Stimulated activated CD8-positive, alpha-beta memory T cell treated with anti-CD3 and anti-CD28 coated beads, Interleukin-12 subunit alpha, Interleukin-12 subunit beta, amount 100 ng/mL, for 1 hour (primary cell): ENCODE results near the gene GULP1.
"Not testable (repeated sequence)": the region's sequence is repeated elsewhere in the genome, so short reads cannot be mapped to it uniquely, and the experiment has no call there.

ENCODE experiments used
- DNase-seq: peaks from one replicate; pipeline ENCODE4 v3.0.0-alpha.2; 2020; ENCODE audit warnings: low read depth

Gene GULP1

GRCh38 chr2:188291617-188292347 lies at the start of gene GULP1:
GULP1 (plus strand) TSS chr2:188291874; CDS start chr2:188477703, 185,829 bp downstream.
- DNase-seq = no peak

GRCh38 chr2:188243381-188243780 lies 48.3 kb upstream of the GULP1 start:
- no peak for DNase-seq

GRCh38 chr2:188244383-188244782 lies 47.3 kb upstream of the GULP1 start:
- no peak for DNase-seq

GRCh38 chr2:188245230-188245629 lies 46.4 kb upstream of the GULP1 start:
- no peak for DNase-seq

- no peak for DNase-seq
These were observed 43.2 kb upstream of the GULP1 start for GRCh38 chr2:188248513-188248912.

GRCh38 chr2:188251034-188251433 lies 40.6 kb upstream of the GULP1 start:
- DNase-seq = no peak

GRCh38 chr2:188256420-188256819 lies 35.3 kb upstream of the GULP1 start:
- DNase-seq = no peak

GRCh38 chr2:188265315-188265714 lies 26.4 kb upstream of the GULP1 start:
- no peak for DNase-seq

GRCh38 chr2:188267776-188268175 lies 23.9 kb upstream of the GULP1 start:
- no peak for DNase-seq

- DNase-seq = no peak
These were observed 22.7 kb upstream of the GULP1 start for GRCh38 chr2:188269004-188269403.

GRCh38 chr2:188272121-188272520 lies 19.6 kb upstream of the GULP1 start:
- DNase-seq = no peak

GRCh38 chr2:188274274-188274673 lies 17.4 kb upstream of the GULP1 start:
- DNase-seq = no peak

GRCh38 chr2:188276255-188276654 lies 15.4 kb upstream of the GULP1 start:
- no peak for DNase-seq

GRCh38 chr2:188277786-188278185 lies 13.9 kb upstream of the GULP1 start:
- DNase-seq = no peak

GRCh38 chr2:188278388-188279092 lies 13.1 kb upstream of the GULP1 start:
- no peak for DNase-seq

GRCh38 chr2:188279093-188279445 lies 12.6 kb upstream of the GULP1 start:
- no peak for DNase-seq

GRCh38 chr2:188280811-188281222 lies 10.9 kb upstream of the GULP1 start:
- DNase-seq = no peak

GRCh38 chr2:188282907-188283306 lies 8.8 kb upstream of the GULP1 start:
- no peak for DNase-seq

- not testable (repeated sequence) for DNase-seq
These were observed 7.4 kb upstream of the GULP1 start for GRCh38 chr2:188284251-188284650.

- DNase-seq = no peak
These were observed 6.6 kb upstream of the GULP1 start for GRCh38 chr2:188285049-188285448.

GRCh38 chr2:188285774-188286173 lies 5.9 kb upstream of the GULP1 start:
- DNase-seq = no peak

GRCh38 chr2:188291142-188291616 lies 495 bp upstream of the GULP1 start:
- no peak for DNase-seq
